HG03175 (cell line): Measurements from ENCODE around the gene DGAT2.

Source experiments
- ATAC-seq: cut with Tn5 transposase; IDR thresholded peaks from one replicate; pipeline ENCODE4 v1.9.1; 2021; ENCODE audit warnings: mild to moderate bottlenecking, moderate library complexity; ENCODE audit not compliant: unreplicated experiment

DGAT2 gene

GRCh38 chr11:75779960-75780359, 11.4 kb downstream of the DGAT2 start:
- no peak for ATAC-seq

GRCh38 chr11:75780888-75781287, 12.3 kb downstream of the DGAT2 start:
- no peak for ATAC-seq

GRCh38 chr11:75781296-75781695, 12.7 kb downstream of the DGAT2 start:
- ATAC-seq = no peak

- no peak for ATAC-seq
Measured at GRCh38 chr11:75781831-75782230, 13.3 kb downstream of the DGAT2 start.

GRCh38 chr11:75782540-75783263, 14.1 kb downstream of the DGAT2 start:
- no peak for ATAC-seq

- ATAC-seq = no peak
Measured at GRCh38 chr11:75783416-75784084, 15.0 kb downstream of the DGAT2 start.

- ATAC-seq = no peak
Measured at GRCh38 chr11:75784085-75784478, 15.5 kb downstream of the DGAT2 start.

GRCh38 chr11:75784506-75784905, 15.9 kb downstream of the DGAT2 start:
- ATAC-seq = no peak

- ATAC-seq = no peak
Measured at GRCh38 chr11:75785187-75785586, 16.6 kb downstream of the DGAT2 start.

GRCh38 chr11:75786101-75786736, 17.6 kb downstream of the DGAT2 start:
- ATAC-seq = peak; percentile 91

GRCh38 chr11:75789521-75789920, 20.9 kb downstream of the DGAT2 start:
- ATAC-seq = no peak

- ATAC-seq = no peak
Measured at GRCh38 chr11:75790986-75791385, 22.4 kb downstream of the DGAT2 start.

GRCh38 chr11:75792127-75792731, 23.7 kb downstream of the DGAT2 start:
- no peak for ATAC-seq

- no peak for ATAC-seq
Measured at GRCh38 chr11:75792997-75793800, 24.6 kb downstream of the DGAT2 start.

GRCh38 chr11:75793966-75794365, 25.4 kb downstream of the DGAT2 start:
- no peak for ATAC-seq

- no peak for ATAC-seq
Measured at GRCh38 chr11:75795276-75796090, 26.9 kb downstream of the DGAT2 start.

GRCh38 chr11:75796091-75796435, 27.5 kb downstream of the DGAT2 start:
- no peak for ATAC-seq

- no peak for ATAC-seq
Measured at GRCh38 chr11:75797116-75797515, 28.5 kb downstream of the DGAT2 start.

- ATAC-seq = no peak
Measured at GRCh38 chr11:75797792-75798191, 29.2 kb downstream of the DGAT2 start.

GRCh38 chr11:75800136-75800675, 31.6 kb downstream of the DGAT2 start:
- ATAC-seq = no peak
